ENCODE results near the gene CDHR3.

The CDHR3 gene

GRCh38 chr7:106049139-106049752 is 86.2 kb downstream of the CDHR3 start:
- Histone ChIP-seq H3K4ac (ENCODE audit: low read length) (no peak overlapping the region), H3K4me3 (ENCODE audit: low read length in 2 of 2) (no peak overlapping the region), H3K79me1 (ENCODE audit: low read depth, low read length) (no peaks in the 10 kb centered on the region), H4K8ac (ENCODE audit: low read depth, low read length) (no peak overlapping the region), H2BK12ac (ENCODE audit: low read length) (no peak overlapping the region), H3K27ac (replicated peaks; ENCODE audit: low read length) (no peak overlapping the region), H2BK15ac (ENCODE audit: low read length) (no peak overlapping the region), H3K9ac (ENCODE audit: low read depth, low read length, poor library complexity) (no peak overlapping the region), H3K4me2 (ENCODE audit: insufficient read depth, low read length, poor library complexity, severe bottlenecking) (no peak overlapping the region), H3K18ac (ENCODE audit: low read length) (no peak overlapping the region), H3K36me3 (replicated peaks in 1 of 2; ENCODE audit: control insufficient read depth in 2 of 2, insufficient read depth in 2 of 2, low read length in 2 of 2) (no peaks in the 10 kb centered on the region), H3K14ac (ENCODE audit: low read length) (no peak overlapping the region), H2AK5ac (ENCODE audit: low read depth, low read length) (no peak overlapping the region), H2BK120ac (ENCODE audit: low read depth, low read length) (no peak overlapping the region), H2AFZ (ENCODE audit: low read length) (no peak overlapping the region), H4K91ac (ENCODE audit: low read depth, low read length, poor library complexity) (no peak overlapping the region), H3K4me1 (ENCODE audit: control insufficient read depth in 2 of 2, insufficient read depth in 1 of 2, low read depth in 1 of 2, low read length in 2 of 2) (no peaks in the 10 kb centered on the region), H2BK5ac (ENCODE audit: low read length) (no peak overlapping the region), H3K9me3 (replicated peaks in 1 of 2; ENCODE audit: control insufficient read depth in 2 of 2, insufficient read depth in 1 of 2, low read depth in 1 of 2, low read length in 2 of 2) (peaks cover 0 to 7% of the 10 kb centered on the region in 2 donors), H3K27me3 (ENCODE audit: control insufficient read depth in 3 of 3, insufficient read depth in 3 of 3, low read depth in 1 of 3, low read length in 3 of 3) (peaks cover 0 to 44% (median 0%) of the 10 kb centered on the region in 3 experiments), H3K23ac (ENCODE audit: low read depth, low read length, poor library complexity) (no peak overlapping the region)
- DNase-seq (ENCODE audit: low spot score): no peak
- no CpG with 5 or more reads among the region's 9 CpGs for WGBS, 2 donors (ENCODE audit: extremely low coverage in 2 of 2, insufficient read length in 2 of 2, insufficient replicate concordance in 1 of 2)

GRCh38 chr7:106050002-106050745 is 87.1 kb downstream of the CDHR3 start:
- no peak overlapping the region for H3K27ac ChIP-seq (replicated peaks; ENCODE audit: low read length)
- DNase-seq (ENCODE audit: low spot score): no peak

GRCh38 chr7:106050746-106051117 is 87.7 kb downstream of the CDHR3 start:
- Histone ChIP-seq H3K4me3 (ENCODE audit: low read length in 2 of 2) (no peak overlapping the region), H3K4ac (ENCODE audit: low read length) (no peak overlapping the region), H3K18ac (ENCODE audit: low read length) (no peak overlapping the region), H3K14ac (ENCODE audit: low read length) (no peak overlapping the region), H3K36me3 (replicated peaks in 1 of 2; ENCODE audit: control insufficient read depth in 2 of 2, insufficient read depth in 2 of 2, low read length in 2 of 2) (no peaks in the 10 kb centered on the region), H3K4me2 (ENCODE audit: insufficient read depth, low read length, poor library complexity, severe bottlenecking) (no peak overlapping the region), H3K79me1 (ENCODE audit: low read depth, low read length) (no peaks in the 10 kb centered on the region), H4K91ac (ENCODE audit: low read depth, low read length, poor library complexity) (no peak overlapping the region), H3K4me1 (ENCODE audit: control insufficient read depth in 2 of 2, insufficient read depth in 1 of 2, low read depth in 1 of 2, low read length in 2 of 2) (no peaks in the 10 kb centered on the region), H3K9me3 (replicated peaks in 1 of 2; ENCODE audit: control insufficient read depth in 2 of 2, insufficient read depth in 1 of 2, low read depth in 1 of 2, low read length in 2 of 2) (peaks cover 0 to 7% of the 10 kb centered on the region in 2 donors), H4K8ac (ENCODE audit: low read depth, low read length) (no peak overlapping the region), H2AFZ (ENCODE audit: low read length) (no peak overlapping the region), H3K9ac (ENCODE audit: low read depth, low read length, poor library complexity) (no peak overlapping the region), H3K23ac (ENCODE audit: low read depth, low read length, poor library complexity) (no peak overlapping the region), H2BK15ac (ENCODE audit: low read length) (no peak overlapping the region), H2BK120ac (ENCODE audit: low read depth, low read length) (no peak overlapping the region), H3K27ac (replicated peaks; ENCODE audit: low read length) (no peak overlapping the region), H2AK5ac (ENCODE audit: low read depth, low read length) (no peak overlapping the region), H2BK12ac (ENCODE audit: low read length) (no peak overlapping the region), H3K27me3 (ENCODE audit: control insufficient read depth in 3 of 3, insufficient read depth in 3 of 3, low read depth in 1 of 3, low read length in 3 of 3) (peaks cover 0 to 42% (median 0%) of the 10 kb centered on the region in 3 experiments), H2BK5ac (ENCODE audit: low read length) (no peak overlapping the region)
- no CpG with 5 or more reads among the region's 5 CpGs for WGBS, 2 donors (ENCODE audit: extremely low coverage in 2 of 2, insufficient read length in 2 of 2, insufficient replicate concordance in 1 of 2)
- DNase-seq (ENCODE audit: low spot score): no peak

More at GRCh38 chr7:106050002-106050745, 87.1 kb downstream of the CDHR3 start:
- Histone ChIP-seq H2BK120ac (ENCODE audit: low read depth, low read length) (no peak overlapping the region), H3K4me3 (ENCODE audit: low read length in 2 of 2) (no peak overlapping the region), H2BK15ac (ENCODE audit: low read length) (no peak overlapping the region), H3K4me1 (ENCODE audit: control insufficient read depth in 2 of 2, insufficient read depth in 1 of 2, low read depth in 1 of 2, low read length in 2 of 2) (no peaks in the 10 kb centered on the region), H4K91ac (ENCODE audit: low read depth, low read length, poor library complexity) (no peak overlapping the region), H3K9me3 (replicated peaks in 1 of 2; ENCODE audit: control insufficient read depth in 2 of 2, insufficient read depth in 1 of 2, low read depth in 1 of 2, low read length in 2 of 2) (peaks cover 0 to 7% of the 10 kb centered on the region in 2 donors), H3K23ac (ENCODE audit: low read depth, low read length, poor library complexity) (no peak overlapping the region), H3K4ac (ENCODE audit: low read length) (no peak overlapping the region), H2BK12ac (ENCODE audit: low read length) (no peak overlapping the region), H2BK5ac (ENCODE audit: low read length) (no peak overlapping the region), H3K27me3 (ENCODE audit: control insufficient read depth in 3 of 3, insufficient read depth in 3 of 3, low read depth in 1 of 3, low read length in 3 of 3) (peaks cover 0 to 44% (median 0%) of the 10 kb centered on the region in 3 experiments), H3K18ac (ENCODE audit: low read length) (peak overlapping the region; percentile 46), H3K14ac (ENCODE audit: low read length) (no peak overlapping the region), H3K79me1 (ENCODE audit: low read depth, low read length) (no peaks in the 10 kb centered on the region), H2AK5ac (ENCODE audit: low read depth, low read length) (no peak overlapping the region), H3K9ac (ENCODE audit: low read depth, low read length, poor library complexity) (no peak overlapping the region), H2AFZ (ENCODE audit: low read length) (no peak overlapping the region), H3K36me3 (replicated peaks in 1 of 2; ENCODE audit: control insufficient read depth in 2 of 2, insufficient read depth in 2 of 2, low read length in 2 of 2) (no peaks in the 10 kb centered on the region), H3K4me2 (ENCODE audit: insufficient read depth, low read length, poor library complexity, severe bottlenecking) (no peak overlapping the region), H4K8ac (ENCODE audit: low read depth, low read length) (no peak overlapping the region)
- WGBS, 2 donors (ENCODE audit: extremely low coverage in 2 of 2, insufficient read length in 2 of 2, insufficient replicate concordance in 1 of 2): no CpG with 5 or more reads among the region's 13 CpGs

- Histone ChIP-seq H3K4me3 (ENCODE audit: low read length in 2 of 2) (no peak overlapping the region), H3K79me1 (ENCODE audit: low read depth, low read length) (no peaks in the 10 kb centered on the region), H4K91ac (ENCODE audit: low read depth, low read length, poor library complexity) (no peak overlapping the region), H3K4me2 (ENCODE audit: insufficient read depth, low read length, poor library complexity, severe bottlenecking) (no peak overlapping the region), H3K36me3 (replicated peaks in 1 of 2; ENCODE audit: control insufficient read depth in 2 of 2, insufficient read depth in 2 of 2, low read length in 2 of 2) (no peaks in the 10 kb centered on the region), H3K4me1 (ENCODE audit: control insufficient read depth in 2 of 2, insufficient read depth in 1 of 2, low read depth in 1 of 2, low read length in 2 of 2) (no peaks in the 10 kb centered on the region), H2BK120ac (ENCODE audit: low read depth, low read length) (no peak overlapping the region), H4K8ac (ENCODE audit: low read depth, low read length) (no peak overlapping the region), H2BK12ac (ENCODE audit: low read length) (no peak overlapping the region), H2AK5ac (ENCODE audit: low read depth, low read length) (no peak overlapping the region), H3K4ac (ENCODE audit: low read length) (no peak overlapping the region), H2AFZ (ENCODE audit: low read length) (no peak overlapping the region), H3K27ac (replicated peaks; ENCODE audit: low read length) (no peak overlapping the region), H3K9me3 (replicated peaks in 1 of 2; ENCODE audit: control insufficient read depth in 2 of 2, insufficient read depth in 1 of 2, low read depth in 1 of 2, low read length in 2 of 2) (peaks cover 0 to 7% of the 10 kb centered on the region in 2 donors), H2BK15ac (ENCODE audit: low read length) (no peak overlapping the region), H3K14ac (ENCODE audit: low read length) (no peak overlapping the region), H3K9ac (ENCODE audit: low read depth, low read length, poor library complexity) (no peak overlapping the region), H3K18ac (ENCODE audit: low read length) (no peak overlapping the region), H3K23ac (ENCODE audit: low read depth, low read length, poor library complexity) (no peak overlapping the region), H2BK5ac (ENCODE audit: low read length) (no peak overlapping the region), H3K27me3 (ENCODE audit: control insufficient read depth in 3 of 3, insufficient read depth in 3 of 3, low read depth in 1 of 3, low read length in 3 of 3) (peaks cover 0 to 30% (median 0%) of the 10 kb centered on the region in 3 experiments)
- WGBS, 2 donors (ENCODE audit: extremely low coverage in 2 of 2, insufficient read length in 2 of 2, insufficient replicate concordance in 1 of 2): no CpG with 5 or more reads among the region's 2 CpGs
- DNase-seq (ENCODE audit: low spot score): no peak
Observed at GRCh38 chr7:106052681-106053080, 89.6 kb downstream of the CDHR3 start.
